ENCODE measurements around the gene STPG2.

STPG2 gene

GRCh38 chr4:98093662-98094061 is 49.6 kb downstream of the STPG2 start:
- no peak for DNase-seq (ENCODE audit: low read depth in 2 of 2)

GRCh38 chr4:98092833-98093439 is 50.3 kb downstream of the STPG2 start:
- no peak for DNase-seq (ENCODE audit: low read depth in 2 of 2)

GRCh38 chr4:98081936-98082335 is 61.3 kb downstream of the STPG2 start:
- no peak for DNase-seq (ENCODE audit: low read depth in 2 of 2)

GRCh38 chr4:98068495-98068894 is 74.8 kb downstream of the STPG2 start:
- DNase-seq (ENCODE audit: low read depth in 2 of 2): no peak

DNA sequence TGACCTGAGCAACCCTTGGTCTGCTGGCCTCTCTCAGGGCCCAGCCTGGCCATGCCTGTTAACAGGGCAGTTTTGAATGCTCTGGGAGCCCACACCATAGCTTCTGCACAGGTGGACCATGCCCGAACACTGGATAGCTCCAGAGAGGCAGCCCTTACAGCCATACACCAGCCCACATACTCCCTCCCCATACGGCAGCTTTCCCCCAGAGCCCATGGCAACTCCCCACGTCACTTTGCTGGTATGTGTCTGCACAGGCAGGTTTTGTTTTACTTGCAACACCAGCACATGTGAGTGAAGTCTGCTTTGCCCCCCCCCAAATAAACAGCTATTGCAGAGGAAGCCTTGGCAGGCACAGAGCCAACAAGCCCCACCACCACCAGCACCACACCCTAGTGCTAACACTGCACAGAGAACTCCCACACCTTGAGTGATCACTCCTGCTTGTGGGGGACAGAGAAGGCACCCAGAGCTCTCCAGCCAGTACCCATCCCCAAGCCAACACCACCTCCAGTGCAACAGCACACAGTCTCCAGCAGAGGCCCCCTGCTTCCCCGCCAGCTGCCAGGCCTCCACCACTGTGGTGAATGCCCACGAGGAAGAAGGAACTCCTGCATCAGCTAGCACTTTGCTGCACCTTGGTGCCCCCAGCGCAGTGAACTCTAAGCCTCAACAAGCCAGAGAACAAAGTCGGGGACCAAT is 87.3 kb downstream of the STPG2 start:
- no peak for DNase-seq (ENCODE audit: low read depth in 2 of 2)

- DNase-seq (ENCODE audit: low read depth in 2 of 2): no peak
Observed at GRCh38 chr4:98046665-98047064, 96.6 kb downstream of the STPG2 start.

DNA sequence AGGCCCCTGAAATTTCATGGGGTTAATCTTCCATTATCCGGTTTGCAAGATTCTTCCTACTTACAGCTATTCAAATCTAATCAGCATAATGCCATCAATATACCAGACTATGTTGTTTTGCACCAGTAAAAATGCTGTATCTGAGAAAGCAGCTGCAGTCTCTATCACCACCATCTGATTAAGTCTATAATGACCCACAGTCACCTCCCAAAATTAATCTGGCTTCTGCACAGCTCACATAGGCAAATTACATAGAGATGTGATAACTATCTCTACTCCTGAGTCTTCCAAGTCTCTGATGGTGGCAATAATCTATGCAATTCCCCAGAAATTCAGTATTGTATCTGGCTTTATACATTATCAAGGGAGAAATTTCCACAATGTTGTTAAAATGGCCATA is 113.2 kb downstream of the STPG2 start:
- DNase-seq (ENCODE audit: low read depth in 2 of 2): no peak

DNA sequence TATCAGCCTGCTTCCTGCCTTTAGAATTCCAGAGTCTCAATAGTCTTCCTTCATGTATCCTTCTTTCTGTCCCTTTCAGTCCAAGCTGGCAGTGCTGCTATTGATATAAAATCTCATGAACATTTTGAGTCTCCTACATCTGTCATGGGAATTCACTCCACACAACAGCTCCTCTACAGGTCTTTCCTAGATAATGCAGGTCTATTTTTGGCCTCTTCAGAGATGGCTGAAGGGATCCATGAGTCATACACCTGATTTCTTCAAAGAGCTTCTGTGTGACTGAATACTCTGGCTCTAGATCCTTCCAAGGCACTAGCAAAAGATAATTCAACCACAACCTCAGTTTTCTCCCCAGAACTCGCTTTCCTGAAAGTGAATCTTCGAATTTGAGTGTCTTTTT is 115.4 kb downstream of the STPG2 start:
- no peak for DNase-seq (ENCODE audit: low read depth in 2 of 2)

DNA sequence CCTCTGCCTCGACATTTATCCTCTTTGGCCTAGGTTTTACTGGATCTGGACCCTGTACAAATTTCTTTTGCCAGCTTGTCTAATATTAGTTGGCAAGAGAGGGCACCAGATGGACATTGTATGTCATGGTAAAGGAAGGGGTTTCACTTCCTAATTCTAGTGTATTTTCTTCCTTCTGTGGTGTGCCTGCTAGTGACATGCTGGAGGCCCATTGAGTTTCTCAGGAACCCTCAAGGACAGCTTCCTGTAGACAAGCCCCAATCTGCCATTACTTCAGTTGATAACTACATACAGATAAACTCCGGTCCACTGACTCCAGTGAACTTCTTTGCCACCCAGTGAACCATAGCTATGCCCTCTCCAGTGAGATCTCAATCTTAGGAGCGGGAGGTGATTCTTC is 116.9 kb downstream of the STPG2 start:
- no peak for DNase-seq (ENCODE audit: low read depth in 2 of 2)

DNA sequence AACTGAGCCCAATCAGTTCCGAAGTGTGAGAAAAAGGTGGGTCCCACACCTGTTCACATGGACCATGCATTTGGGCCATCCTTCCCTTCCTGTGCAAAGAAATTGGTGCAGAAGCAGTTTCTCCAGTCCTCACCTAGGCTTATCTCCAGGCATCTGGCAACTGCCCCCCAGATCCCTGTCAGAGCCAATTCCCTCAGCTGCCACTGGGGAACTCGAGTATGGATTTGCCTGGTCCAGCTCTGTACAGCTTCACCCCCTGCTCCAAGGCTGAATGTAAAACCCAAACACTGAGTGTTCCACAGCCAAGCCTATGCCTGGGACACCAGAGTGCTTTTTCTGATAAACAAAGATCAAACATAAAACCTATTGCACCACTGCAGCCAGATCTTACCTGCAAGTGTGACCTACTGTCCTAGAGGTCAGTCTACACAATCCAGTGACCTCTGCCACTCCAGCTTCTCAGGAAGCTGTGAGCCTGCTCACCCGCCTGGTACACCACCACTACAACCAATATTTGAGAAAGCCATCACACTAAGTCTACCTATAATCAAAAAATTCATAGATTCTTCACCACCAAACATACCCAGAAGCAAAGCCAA is 136.4 kb downstream of the STPG2 start:
- DNase-seq (ENCODE audit: low read depth in 2 of 2): no peak

DNA sequence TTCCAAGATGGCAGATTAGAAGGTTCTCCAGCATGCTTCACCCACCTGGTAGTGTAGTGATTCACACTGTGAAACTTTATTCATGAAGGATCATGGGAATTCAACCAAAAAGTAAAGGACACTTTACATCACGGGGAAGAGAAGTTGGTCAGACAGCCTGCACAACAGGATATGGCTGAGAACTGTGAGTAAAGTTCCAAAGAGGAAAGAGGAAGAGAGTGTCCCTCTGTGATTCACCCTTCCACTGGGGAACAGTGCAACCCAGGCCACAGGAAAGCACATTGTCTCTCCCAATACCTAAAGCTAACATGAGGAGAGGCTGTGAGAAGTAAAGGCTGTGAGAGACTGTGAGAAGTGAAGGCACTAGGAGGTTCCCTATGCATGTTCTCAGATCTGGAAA is 137.2 kb downstream of the STPG2 start:
- DNase-seq (ENCODE audit: low read depth in 2 of 2): no peak

DNA sequence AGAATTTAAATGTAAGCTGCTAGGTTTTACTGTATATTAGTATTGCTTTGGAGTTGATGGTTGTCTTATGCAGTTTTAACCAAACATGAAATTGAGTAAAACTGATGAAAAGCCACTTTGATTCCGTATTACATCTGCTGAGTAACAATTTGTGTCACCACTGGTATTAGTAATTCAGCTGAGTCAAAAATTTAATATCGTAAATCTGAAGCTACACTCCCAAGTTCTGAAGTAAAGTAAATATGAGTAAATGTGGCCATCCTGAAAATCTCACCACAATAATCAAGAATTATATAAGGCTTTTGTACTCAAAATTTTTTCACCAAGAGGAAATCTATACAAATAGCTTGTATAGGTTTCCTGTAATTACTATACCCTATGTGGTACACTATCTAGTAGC is 142.3 kb downstream of the STPG2 start:
- DNase-seq (ENCODE audit: low read depth in 2 of 2): no peak

- no peak for DNase-seq (ENCODE audit: low read depth in 2 of 2)
Observed at GRCh38 chr4:97998203-97998602, 145.1 kb downstream of the STPG2 start.

- no peak for DNase-seq (ENCODE audit: low read depth in 2 of 2)
Observed at GRCh38 chr4:97994765-97995465, 148.4 kb downstream of the STPG2 start.

- no peak for DNase-seq (ENCODE audit: low read depth in 2 of 2)
Observed at GRCh38 chr4:97990409-97990808, 152.9 kb downstream of the STPG2 start.

GRCh38 chr4:97987019-97987648 is 156.1 kb downstream of the STPG2 start:
- DNase-seq (ENCODE audit: low read depth in 2 of 2): no peak

DNA sequence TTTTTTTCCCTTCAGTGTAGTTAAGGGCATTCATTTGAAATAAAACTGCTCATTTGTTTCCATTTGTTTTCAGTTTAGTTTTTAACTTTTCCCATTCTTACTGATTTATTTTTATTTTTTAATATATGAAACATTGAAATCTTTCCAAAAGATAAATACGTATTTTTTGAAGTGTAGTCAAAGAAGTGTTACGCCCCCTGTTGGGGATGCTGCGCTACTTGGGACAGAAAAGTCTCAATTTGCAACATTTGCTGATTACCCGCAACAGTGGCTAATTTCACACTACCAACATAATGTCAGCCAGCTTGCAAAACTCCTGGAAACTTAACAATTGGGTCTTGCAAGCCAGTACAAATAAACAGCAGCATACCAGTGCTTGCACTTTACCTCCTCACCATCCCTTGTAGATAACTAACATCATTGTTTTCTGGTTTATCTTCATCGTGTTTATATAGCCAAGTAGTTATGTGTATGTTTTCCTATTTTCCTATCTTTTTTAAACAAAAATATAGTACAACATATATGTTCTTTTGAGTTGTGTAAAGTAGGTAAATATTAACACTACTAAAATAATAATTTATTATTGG is 158.6 kb downstream of the STPG2 start:
- DNase-seq (ENCODE audit: low read depth in 2 of 2): no peak

- no peak for DNase-seq (ENCODE audit: low read depth in 2 of 2)
Observed at GRCh38 chr4:97978791-97979488, 164.3 kb downstream of the STPG2 start.

DNA sequence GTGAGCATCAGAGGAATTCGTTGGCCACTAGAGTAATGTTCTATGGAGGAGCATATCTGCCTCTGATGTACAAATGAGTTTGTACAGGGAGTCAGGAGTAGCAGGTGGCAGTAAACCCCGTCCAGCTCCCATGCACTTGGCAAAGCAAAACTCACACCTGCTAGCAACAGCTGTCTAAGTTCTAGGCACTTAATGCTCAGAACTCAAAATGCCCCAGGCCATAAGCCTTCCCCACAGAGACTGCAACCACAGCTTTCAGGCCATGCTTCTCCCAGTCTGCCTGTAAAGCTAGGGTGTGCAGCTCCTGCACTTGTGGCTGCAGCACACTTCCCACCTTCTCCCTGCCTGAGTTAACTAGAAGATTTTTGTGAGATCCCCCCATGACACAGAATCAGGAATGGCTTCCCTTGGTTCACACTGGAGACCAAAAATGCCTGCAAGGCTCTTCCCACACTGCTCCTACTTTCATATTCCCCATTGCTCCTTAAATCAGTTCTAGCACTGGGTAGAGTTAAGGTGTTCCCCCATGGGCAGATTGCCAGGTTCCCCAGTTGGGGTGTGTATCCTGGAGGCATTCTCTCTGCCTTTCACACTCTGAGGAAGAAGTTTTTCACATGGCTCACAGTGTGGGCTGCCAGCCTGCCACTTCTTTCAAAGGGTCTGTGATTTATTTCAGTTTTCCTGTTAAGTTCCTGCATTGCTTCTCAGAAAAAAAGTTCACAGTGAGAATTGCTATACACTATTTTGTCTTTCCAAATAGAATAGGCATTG is 189.9 kb downstream of the STPG2 start:
- DNase-seq (ENCODE audit: low read depth in 2 of 2): no peak

GRCh38 chr4:97952763-97953162 is 190.5 kb downstream of the STPG2 start:
- DNase-seq (ENCODE audit: low read depth in 2 of 2): no peak

DNA sequence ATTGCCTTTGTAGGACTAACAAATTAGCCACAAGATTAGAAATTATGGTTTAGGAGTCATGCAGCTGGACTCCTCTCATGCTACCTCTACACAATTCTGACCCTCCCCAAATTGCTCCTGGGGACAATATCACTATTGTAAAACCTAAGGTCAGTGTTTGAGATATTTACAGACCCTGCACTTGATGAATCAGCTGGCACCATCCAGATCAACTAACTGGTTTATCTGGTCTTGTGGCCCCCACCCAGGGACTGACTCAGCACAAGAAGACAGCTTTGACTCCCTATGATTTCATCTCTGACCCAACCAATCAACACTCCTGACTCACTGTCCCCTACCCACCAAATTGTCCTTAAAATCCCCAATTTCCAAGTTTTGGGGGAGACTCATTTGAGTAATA is 192.4 kb downstream of the STPG2 start:
- DNase-seq (ENCODE audit: low read depth in 2 of 2): no peak

All from stimulated activated CD4-positive, alpha-beta T cell treated with anti-CD3 and anti-CD28 coated beads, Interleukin-12 subunit alpha, Interleukin-12 subunit beta, amount 100 ng/mL, for 24 hours (primary cell).